Esophagus squamous epithelium (tissue), 4 donors: ENCODE results near the gene PLXDC2.

Experiments
- POLR2A ChIP-seq, 4 donors: fragments of 450-650 bp; IDR thresholded peaks; one replicate each; pipeline ENCODE4 v1.6.1; 2017; ENCODE audit warnings: antibody characterized with exemption in 4 of 4, mild to moderate bottlenecking in 4 of 4, moderate library complexity in 3 of 4
- TF ChIP-seq, protein P1 (sequence below), 6 experiments: fragments of 450-650 bp in 4 of 6; fragments of 200-600 bp in 2 of 6; sonication (generic) in 2 of 6; IDR thresholded peaks; one replicate each; pipeline ENCODE4 v1.5.1; 2016 to 2019; ENCODE audit warnings: antibody characterized with exemption in 6 of 6, mild to moderate bottlenecking in 4 of 6, moderate library complexity in 4 of 6

DNA sequence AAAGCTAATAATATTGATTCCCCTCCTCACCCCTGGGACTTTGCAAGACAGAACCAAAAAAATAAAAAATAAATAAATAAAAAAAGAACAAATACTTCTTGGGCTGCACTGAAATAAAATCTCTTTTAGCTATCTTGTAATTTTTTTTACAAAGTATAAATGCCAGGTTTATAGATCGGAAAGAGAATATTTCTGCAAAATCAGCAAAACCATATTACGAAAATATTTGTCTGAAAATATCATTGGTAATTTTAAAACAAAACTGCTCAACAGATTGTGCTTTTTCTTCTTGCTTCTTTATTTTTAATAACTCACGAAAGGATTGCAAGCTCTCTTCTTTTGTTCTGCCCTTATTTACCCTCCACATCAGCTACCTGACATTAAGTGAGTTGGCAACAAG is 213.3 kb downstream of the PLXDC2 start:
- TF ChIP-seq, protein P1, sequence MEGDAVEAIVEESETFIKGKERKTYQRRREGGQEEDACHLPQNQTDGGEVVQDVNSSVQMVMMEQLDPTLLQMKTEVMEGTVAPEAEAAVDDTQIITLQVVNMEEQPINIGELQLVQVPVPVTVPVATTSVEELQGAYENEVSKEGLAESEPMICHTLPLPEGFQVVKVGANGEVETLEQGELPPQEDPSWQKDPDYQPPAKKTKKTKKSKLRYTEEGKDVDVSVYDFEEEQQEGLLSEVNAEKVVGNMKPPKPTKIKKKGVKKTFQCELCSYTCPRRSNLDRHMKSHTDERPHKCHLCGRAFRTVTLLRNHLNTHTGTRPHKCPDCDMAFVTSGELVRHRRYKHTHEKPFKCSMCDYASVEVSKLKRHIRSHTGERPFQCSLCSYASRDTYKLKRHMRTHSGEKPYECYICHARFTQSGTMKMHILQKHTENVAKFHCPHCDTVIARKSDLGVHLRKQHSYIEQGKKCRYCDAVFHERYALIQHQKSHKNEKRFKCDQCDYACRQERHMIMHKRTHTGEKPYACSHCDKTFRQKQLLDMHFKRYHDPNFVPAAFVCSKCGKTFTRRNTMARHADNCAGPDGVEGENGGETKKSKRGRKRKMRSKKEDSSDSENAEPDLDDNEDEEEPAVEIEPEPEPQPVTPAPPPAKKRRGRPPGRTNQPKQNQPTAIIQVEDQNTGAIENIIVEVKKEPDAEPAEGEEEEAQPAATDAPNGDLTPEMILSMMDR (IDR thresholded peaks at IDR 0.05), result no peak
- TF ChIP-seq POLR2A (IDR thresholded peaks at IDR 0.05), result no peak
